Measurements from ENCODE around the gene CALM1. TPM values are rescaled to one million over a fixed set of nuclear protein-coding genes. Genes with fewer than 3 reads are reported as not detected.
A peak's percentile ranks its signal among the peaks of the same experiment; 100 is the strongest.

Gene CALM1
- polyA plus RNA-seq, 2 donors, result 487 to 518 TPM

DNA sequence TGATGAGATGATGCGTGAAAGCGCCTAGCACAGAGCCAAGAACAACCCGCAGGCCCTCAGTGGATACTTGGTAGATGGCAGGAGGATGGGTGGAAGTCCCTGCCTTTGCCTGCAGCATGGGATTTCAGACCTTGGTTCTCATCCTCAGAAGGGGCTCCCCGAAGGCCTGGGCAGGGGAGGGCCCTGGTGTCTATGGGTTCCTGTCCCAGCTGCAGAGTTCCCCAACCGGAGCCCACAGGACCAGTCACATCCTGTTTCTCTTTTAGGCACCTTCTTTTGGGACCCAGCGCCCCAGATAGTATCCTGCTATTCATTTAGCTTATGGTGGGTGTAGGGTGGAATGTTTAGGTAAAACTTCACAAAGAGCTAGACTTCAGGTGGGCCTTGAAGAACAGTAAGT lies 55.5 kb downstream of the CALM1 start:
- Histone ChIP-seq H3K27me3 (ENCODE audit: control insufficient read depth in 1 of 2, insufficient read depth in 2 of 2, low read length in 2 of 2) (no peaks in the 10 kb centered on the region), H3K36me3 (ENCODE audit: control insufficient read depth in 2 of 2, insufficient read depth in 2 of 2, low read length in 1 of 2) (no peaks in the 10 kb centered on the region), H3K27ac (ENCODE audit: low read depth in 2 of 2, low read length in 1 of 2) (no peak overlapping the region), H3K4me3 (ENCODE audit: low read depth in 1 of 2, low read length in 2 of 2) (no peak overlapping the region), H3K9me3 (ENCODE audit: control insufficient read depth in 2 of 2, insufficient read depth in 1 of 2, low read depth in 1 of 2, low read length in 1 of 2) (no peaks in the 10 kb centered on the region), H3K4me1 (ENCODE audit: control insufficient read depth in 2 of 2, insufficient read depth in 2 of 2, low read length in 1 of 2) (peaks cover 0 to 1% of the 10 kb centered on the region in 2 donors)
- WGBS, 2 donors, result 85 to 88% methylated on average over 6 of the region's 6 CpGs

- Histone ChIP-seq H3K27me3 (ENCODE audit: control insufficient read depth in 1 of 2, insufficient read depth in 2 of 2, low read length in 2 of 2) (no peaks in the 10 kb centered on the region), H3K27ac (ENCODE audit: low read depth in 2 of 2, low read length in 1 of 2) (peak overlapping the region in 1 of 2 donors; percentile 24), H3K9me3 (ENCODE audit: control insufficient read depth in 2 of 2, insufficient read depth in 1 of 2, low read depth in 1 of 2, low read length in 1 of 2) (no peaks in the 10 kb centered on the region), H3K4me3 (ENCODE audit: low read depth in 1 of 2, low read length in 2 of 2) (no peak overlapping the region), H3K36me3 (ENCODE audit: control insufficient read depth in 2 of 2, insufficient read depth in 2 of 2, low read length in 1 of 2) (no peaks in the 10 kb centered on the region), H3K4me1 (ENCODE audit: control insufficient read depth in 2 of 2, insufficient read depth in 2 of 2, low read length in 1 of 2) (peaks cover 0 to 1% of the 10 kb centered on the region in 2 donors)
- 72 to 78% methylated on average over 16 to 18 of the region's 18 CpGs for WGBS, 2 donors
Measured at GRCh38 chr14:90453401-90453951, 56.6 kb downstream of the CALM1 start.

- H3K36me3 ChIP-seq (ENCODE audit: control insufficient read depth in 2 of 2, insufficient read depth in 2 of 2, low read length in 1 of 2), result no peaks in the 10 kb centered on the region
- WGBS, 2 donors, result 57 to 65% methylated on average over 30 of the region's 30 CpGs
- H3K4me3 ChIP-seq (ENCODE audit: low read depth in 1 of 2, low read length in 2 of 2), result no peak overlapping the region
- H3K27ac ChIP-seq (ENCODE audit: low read depth in 2 of 2, low read length in 1 of 2), result no peak overlapping the region
- H3K4me1 ChIP-seq (ENCODE audit: control insufficient read depth in 2 of 2, insufficient read depth in 2 of 2, low read length in 1 of 2), result peaks cover 0 to 1% of the 10 kb centered on the region in 2 donors
- no peaks in the 10 kb centered on the region for H3K9me3 ChIP-seq (ENCODE audit: control insufficient read depth in 2 of 2, insufficient read depth in 1 of 2, low read depth in 1 of 2, low read length in 1 of 2)
- H3K27me3 ChIP-seq (ENCODE audit: control insufficient read depth in 1 of 2, insufficient read depth in 2 of 2, low read length in 2 of 2), result no peaks in the 10 kb centered on the region
Measured at GRCh38 chr14:90454041-90455000, 57.5 kb downstream of the CALM1 start.

DNA sequence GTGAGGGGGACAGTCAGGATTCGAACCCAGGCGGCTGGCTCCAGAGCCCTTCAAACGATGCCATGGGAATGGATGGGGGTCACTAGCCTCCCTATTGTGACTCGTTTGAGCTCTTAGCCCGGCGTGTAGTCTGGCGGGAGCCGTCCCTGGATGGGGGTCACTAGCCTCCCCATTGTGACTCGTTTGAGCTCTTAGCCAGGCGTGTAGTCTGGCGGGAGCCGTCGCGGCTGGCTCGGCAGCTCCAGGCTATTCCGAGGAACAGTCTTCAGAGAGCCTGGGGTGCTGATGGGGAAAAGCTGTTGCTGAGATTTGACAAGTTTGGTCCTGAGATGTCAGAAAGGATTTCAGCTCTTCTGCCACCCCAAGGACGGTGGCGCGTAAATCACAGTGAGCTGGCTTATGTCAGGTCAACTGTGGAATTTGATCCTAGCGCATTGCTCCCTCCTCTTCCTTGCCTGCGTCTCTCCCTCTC lies 58.3 kb downstream of the CALM1 start:
- WGBS, 2 donors, result 64 to 67% methylated on average over 21 of the region's 21 CpGs
- H3K27ac ChIP-seq (ENCODE audit: low read depth in 2 of 2, low read length in 1 of 2), result no peak overlapping the region
- no peak overlapping the region for H3K4me3 ChIP-seq (ENCODE audit: low read depth in 1 of 2, low read length in 2 of 2)
- H3K9me3 ChIP-seq (ENCODE audit: control insufficient read depth in 2 of 2, insufficient read depth in 1 of 2, low read depth in 1 of 2, low read length in 1 of 2), result no peaks in the 10 kb centered on the region
- H3K4me1 ChIP-seq (ENCODE audit: control insufficient read depth in 2 of 2, insufficient read depth in 2 of 2, low read length in 1 of 2), result peaks cover 0 to 1% of the 10 kb centered on the region in 2 donors
- H3K36me3 ChIP-seq (ENCODE audit: control insufficient read depth in 2 of 2, insufficient read depth in 2 of 2, low read length in 1 of 2), result no peaks in the 10 kb centered on the region
- H3K27me3 ChIP-seq (ENCODE audit: control insufficient read depth in 1 of 2, insufficient read depth in 2 of 2, low read length in 2 of 2), result no peaks in the 10 kb centered on the region

- no peaks in the 10 kb centered on the region for H3K9me3 ChIP-seq (ENCODE audit: control insufficient read depth in 2 of 2, insufficient read depth in 1 of 2, low read depth in 1 of 2, low read length in 1 of 2)
- H3K4me3 ChIP-seq (ENCODE audit: low read depth in 1 of 2, low read length in 2 of 2), result no peak overlapping the region
- no peaks in the 10 kb centered on the region for H3K36me3 ChIP-seq (ENCODE audit: control insufficient read depth in 2 of 2, insufficient read depth in 2 of 2, low read length in 1 of 2)
- no peaks in the 10 kb centered on the region for H3K27me3 ChIP-seq (ENCODE audit: control insufficient read depth in 1 of 2, insufficient read depth in 2 of 2, low read length in 2 of 2)
- WGBS, 2 donors, result 75% methylated on average over 6 of the region's 6 CpGs
- peaks cover 0 to 1% of the 10 kb centered on the region in 2 donors for H3K4me1 ChIP-seq (ENCODE audit: control insufficient read depth in 2 of 2, insufficient read depth in 2 of 2, low read length in 1 of 2)
- no peak overlapping the region for H3K27ac ChIP-seq (ENCODE audit: low read depth in 2 of 2, low read length in 1 of 2)
Measured at GRCh38 chr14:90456551-90456950, 59.7 kb downstream of the CALM1 start.

GRCh38 chr14:90457186-90457585 lies 60.4 kb downstream of the CALM1 start:
- Histone ChIP-seq H3K4me3 (ENCODE audit: low read depth in 1 of 2, low read length in 2 of 2) (no peak overlapping the region), H3K4me1 (ENCODE audit: control insufficient read depth in 2 of 2, insufficient read depth in 2 of 2, low read length in 1 of 2) (peaks cover 0 to 1% of the 10 kb centered on the region in 2 donors), H3K9me3 (ENCODE audit: control insufficient read depth in 2 of 2, insufficient read depth in 1 of 2, low read depth in 1 of 2, low read length in 1 of 2) (no peaks in the 10 kb centered on the region), H3K27me3 (ENCODE audit: control insufficient read depth in 1 of 2, insufficient read depth in 2 of 2, low read length in 2 of 2) (no peaks in the 10 kb centered on the region), H3K27ac (ENCODE audit: low read depth in 2 of 2, low read length in 1 of 2) (no peak overlapping the region), H3K36me3 (ENCODE audit: control insufficient read depth in 2 of 2, insufficient read depth in 2 of 2, low read length in 1 of 2) (no peaks in the 10 kb centered on the region)
- WGBS, 2 donors, result 66 to 92% methylated on average over 4 of the region's 4 CpGs

Other genes with a start within 250 kb of the CALM1 start
- gene PSMC1, start 140.5 kb upstream of the CALM1 start, polyA plus RNA-seq, result 100 to 1,000 TPM in 1 of 2 donors, 10 to 100 TPM in 1; 64.1 to 135 TPM
- gene NRDE2, start 65.1 kb upstream of the CALM1 start, polyA plus RNA-seq, result 1 to 10 TPM; 5.4 to 7.4 TPM